HG03139 (cell line): ENCODE results near the gene COLEC12.

Experiments used
- ATAC-seq: cut with Tn5 transposase; IDR thresholded peaks from one replicate; pipeline ENCODE4 v1.9.1; 2021; ENCODE audit not compliant: unreplicated experiment

COLEC12 gene

DNA sequence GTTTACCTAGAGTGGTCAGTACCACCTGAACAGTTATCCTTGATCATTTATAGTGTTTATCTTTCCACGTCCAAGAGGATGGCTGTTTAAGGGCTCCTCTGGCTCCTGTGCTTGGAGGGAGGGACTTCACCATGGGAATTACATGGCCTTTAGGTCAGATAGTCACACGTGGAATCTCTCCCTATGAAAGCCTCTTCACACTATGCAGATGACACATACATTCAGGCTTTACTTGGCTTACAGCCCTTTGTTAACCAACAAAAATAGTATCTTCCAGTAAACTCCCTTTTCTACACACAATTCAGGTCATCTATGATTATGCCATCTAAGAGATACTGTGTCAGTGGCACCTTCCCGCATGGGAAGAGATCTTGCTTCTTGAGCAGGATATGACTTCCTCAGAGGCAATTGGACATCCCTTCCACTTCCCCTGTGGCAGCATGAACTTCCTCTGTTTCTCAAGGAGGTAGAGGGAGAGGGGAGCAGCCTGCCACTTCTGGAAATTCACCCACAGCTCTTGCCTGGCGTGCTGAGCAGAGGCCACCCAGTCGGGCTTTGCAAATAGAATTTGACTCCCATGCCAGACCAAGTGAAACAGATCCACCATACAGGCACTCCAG, 53.5 kb downstream of the COLEC12 start:
- ATAC-seq: no peak

DNA sequence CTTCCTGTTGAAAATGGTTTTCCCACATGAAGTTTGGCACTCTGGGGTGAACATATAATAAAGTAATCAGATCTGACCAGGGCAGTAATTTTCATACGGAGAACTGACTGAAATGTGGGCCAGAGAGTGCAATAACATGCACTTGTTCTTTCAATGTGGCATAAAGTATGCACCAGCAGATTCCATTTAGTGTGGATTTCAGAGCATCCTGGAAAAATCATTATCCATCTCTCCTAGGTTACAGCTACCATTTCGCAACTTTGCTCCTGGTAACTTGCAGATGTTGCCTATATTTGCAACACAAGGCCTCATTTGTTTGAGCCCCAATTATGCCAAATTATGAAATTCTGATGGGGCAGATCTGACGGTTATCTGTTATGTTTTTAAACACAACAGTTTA, 55.4 kb downstream of the COLEC12 start:
- no peak for ATAC-seq

DNA sequence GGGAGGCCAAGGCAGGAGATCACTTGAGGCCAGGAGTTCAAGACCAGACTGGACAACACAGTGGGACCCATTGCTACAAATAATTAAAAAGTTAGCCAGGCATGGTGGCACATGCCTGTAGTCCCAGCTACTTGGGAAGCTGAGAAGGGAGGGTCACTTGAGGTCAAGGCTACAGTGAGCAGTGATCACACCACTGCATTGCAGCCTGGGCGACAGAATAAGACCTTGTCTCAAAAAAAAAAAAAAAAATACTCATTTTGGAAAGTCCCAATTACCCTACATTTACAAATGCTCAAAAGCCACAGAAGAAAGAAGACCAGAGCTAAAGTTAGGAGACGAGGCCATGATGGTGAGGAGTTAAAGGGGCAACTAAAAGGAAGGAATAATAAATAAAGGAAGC, 61.9 kb downstream of the COLEC12 start:
- ATAC-seq: no peak

DNA sequence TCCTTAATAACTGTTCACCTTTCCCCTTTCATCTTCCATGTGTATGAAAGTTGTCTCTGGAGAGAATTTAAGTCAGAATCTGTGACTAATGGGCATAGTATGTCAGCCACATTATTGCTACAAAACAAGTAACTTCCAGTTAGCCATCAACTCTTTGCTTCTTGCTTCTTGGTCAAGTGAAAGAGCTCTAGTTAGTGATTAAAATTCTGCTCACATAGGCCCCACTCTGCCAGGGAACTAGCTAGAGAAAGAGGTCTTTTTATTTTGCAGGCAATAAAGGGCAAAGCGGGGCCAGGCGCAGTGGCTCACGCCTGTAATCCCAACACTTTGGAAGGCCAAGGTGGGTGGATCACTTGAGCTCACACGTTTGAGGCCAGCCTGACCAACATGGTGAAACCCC, 64.6 kb downstream of the COLEC12 start:
- no peak for ATAC-seq

DNA sequence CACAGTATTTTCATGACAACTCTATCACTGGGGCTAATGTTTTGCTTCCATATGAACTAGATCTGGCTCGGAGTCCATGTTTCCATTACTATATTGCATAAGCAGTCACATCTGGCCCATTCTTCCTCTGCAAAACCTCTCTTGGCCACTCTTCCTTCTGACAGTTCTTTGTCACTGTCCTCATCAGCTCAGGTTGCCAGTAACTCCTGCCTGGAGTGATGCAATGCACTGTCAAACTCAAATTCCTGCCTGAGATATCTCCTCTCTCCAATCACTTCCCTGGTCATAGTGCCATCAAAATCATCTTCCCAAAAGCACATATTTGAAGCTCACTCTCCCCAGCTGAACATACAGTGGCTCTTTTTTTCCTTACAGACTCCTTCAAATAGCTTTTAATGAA, 66.1 kb downstream of the COLEC12 start:
- no peak for ATAC-seq

DNA sequence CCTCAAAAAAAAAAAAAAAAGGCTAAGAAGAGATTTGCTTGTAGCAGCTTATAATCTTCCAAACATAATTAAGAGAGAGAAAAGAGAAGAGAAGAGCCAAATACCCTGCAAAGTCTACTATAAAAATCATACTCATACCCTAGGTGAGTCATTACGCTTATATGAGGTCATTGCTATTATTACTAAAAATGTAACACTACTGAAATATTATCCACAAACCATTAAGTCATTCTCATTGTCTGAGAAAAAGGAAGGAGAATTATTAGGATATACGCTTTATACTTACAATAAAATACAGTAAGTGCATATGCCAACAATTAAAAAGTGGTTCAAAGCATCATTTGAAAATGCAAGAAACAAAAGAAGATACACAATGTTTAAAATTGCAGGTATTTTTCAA, 66.5 kb downstream of the COLEC12 start:
- ATAC-seq: no peak

DNA sequence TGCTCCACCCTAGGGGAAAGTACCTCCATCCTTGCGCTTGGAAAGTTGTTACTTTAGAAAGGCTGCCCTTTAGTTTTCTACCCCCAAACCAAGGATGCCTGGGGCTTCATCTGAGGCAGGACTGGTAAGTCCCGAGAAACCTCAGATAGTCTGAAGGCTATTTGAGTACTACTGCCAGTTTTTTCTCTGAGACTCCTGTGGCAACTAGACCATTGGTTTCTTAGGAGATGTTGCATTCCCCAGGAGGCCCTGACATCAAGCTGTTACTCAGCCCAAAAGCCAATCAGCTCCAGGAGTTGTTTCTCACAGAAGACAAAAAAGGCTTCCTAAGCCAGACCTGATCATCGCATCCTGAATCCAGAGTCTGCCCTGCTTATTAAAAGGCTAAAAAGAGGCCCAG, 67.2 kb downstream of the COLEC12 start:
- ATAC-seq: no peak

DNA sequence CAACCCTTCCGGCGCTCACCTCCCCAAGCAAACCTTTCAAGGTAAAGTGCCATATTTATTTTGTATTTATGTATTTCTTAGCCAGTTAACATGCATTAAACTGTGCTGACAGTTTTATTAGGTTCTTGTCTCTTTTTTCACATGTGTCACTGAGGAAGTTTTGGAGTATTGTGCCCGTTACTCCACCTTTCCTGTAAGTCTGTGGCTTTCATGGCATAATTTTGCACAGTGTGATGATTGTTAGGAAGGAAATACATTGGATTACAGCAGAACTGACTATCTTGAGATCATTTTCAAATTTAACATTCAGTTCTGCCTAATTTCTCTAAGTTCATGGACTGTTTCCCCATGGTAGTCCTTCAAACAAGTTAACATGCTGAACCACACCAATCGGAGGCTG, 67.7 kb downstream of the COLEC12 start:
- ATAC-seq: no peak

DNA sequence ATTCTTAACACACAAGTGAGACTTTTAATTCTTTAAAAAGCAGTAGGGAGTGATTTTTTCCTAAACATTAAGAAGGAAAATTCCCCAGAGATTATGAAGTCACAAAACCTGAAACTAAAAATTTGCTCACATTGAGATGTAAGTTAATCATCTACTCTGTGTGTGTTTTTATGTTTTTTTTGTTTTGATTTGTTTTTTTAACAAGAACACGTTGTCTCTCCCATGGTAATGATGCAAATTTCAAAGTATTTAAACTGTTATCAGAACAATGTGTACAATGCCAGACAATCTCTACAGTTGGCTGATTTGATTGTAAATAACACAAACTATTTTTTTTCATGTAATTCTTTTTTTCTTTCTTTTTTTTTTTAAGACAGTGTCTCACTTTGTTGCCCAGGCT, 71.5 kb downstream of the COLEC12 start:
- no peak for ATAC-seq

DNA sequence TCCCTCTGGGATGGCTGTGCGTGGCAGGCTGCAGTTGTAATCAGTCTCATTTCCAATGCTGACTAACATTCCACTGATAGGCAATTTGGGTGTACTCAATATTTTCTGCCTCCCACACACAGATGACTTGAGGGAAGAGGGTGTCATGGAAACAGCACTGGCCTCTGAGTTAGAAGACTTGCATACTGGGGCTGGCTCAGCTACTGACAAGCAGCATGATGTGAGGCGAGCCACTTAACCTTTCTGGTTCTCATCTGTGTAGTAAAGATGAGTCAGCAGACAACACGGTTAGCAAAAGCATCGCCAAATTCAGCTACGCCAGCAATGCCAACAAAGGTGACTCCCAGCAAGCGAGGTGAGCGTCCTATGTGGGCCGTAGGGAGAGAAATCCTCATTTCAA, 73.5 kb downstream of the COLEC12 start:
- no peak for ATAC-seq

DNA sequence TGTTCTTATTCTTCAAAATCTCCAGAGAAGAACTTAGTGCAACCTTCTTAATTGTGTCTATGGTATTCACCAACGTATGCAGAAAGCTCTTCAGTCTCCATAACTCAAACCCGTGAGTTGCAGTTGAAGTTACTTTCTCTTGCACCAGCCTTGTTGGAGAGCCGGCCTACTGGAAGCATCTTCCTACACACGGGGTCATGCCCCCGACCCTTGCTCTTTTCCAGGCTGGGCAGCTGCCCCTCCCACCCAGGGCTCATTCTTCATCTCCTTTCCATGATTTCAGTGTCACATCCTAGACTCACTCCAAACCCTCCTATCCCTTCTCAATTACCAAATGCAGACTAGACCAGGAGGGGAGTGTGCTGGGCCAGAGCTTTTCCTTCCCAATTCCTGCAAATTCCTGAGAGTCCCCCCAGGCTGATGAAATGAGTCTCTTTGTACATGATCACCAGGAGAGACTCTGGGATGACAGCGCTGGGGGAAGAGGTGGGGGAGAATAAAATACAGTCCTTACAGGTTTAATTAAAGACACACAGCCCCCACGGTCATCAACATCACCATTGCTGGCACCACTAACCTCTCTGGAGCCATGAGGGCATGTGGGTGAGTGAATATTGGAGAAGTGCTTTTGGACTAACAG, 75.3 kb downstream of the COLEC12 start:
- no peak for ATAC-seq

DNA sequence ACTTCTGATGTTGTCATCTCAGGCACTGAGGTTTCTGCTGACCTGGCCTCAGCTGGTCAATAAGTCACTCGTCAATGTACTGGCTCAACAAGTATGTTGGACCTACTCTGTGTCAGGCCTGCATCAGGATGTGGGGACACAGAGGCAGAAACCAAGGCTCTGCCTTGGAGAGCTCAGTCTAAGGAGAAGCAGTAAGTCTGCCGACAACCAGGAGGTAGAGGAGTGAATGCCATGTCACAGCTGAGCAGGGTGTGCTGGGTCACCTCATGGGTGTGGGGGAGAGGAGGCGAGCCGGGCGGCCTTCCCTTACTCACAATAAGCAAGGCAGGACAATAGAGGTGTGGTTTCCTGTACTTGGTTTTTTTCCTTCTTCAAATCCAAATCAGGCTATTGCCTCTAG, 75.8 kb downstream of the COLEC12 start:
- no peak for ATAC-seq

DNA sequence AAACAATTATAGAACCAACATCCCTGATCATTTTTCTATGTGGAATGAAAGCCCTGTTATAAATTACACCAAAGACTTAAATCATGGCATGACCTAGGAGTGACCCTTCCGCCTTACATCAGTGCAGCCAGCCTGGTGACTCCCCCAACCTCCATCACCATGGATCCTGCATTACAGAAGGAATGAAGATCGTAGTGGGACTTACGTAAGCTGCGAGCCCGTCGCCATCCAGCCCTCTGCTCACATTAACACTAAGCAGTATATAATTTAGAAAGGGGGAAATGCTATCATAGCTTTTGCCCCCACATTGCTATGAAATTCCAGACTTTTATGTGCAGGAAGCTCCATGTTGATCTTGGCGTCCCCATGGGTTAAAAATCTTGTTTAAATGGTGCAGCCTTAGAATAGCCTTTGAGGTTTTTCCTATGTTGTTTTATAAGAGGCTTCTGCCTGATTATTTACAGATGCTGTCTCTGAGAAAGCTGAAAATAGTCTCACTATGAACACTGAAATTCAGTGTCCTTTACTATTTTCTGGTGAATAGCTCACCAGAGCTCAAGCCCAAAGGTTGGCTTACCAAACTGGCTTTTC, 76.3 kb downstream of the COLEC12 start:
- ATAC-seq: no peak

DNA sequence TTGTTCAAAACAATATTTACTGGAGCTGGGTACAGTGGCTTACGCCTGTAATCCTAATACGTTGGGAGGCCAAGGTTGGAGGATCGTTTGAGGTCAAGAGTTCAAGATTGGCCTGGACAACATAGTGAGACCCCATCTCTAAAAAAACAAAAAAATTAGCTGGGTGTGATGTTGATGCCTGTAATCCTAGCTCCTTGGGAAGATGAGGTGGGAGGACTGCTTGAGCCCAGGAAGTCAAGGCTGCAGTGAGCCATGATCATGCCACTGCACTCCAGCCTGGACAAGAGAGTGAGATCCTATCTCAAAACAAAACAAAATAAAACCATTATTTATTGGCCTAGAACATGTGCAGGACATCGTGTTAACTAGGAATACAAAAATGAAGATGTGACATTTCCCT, 77.5 kb downstream of the COLEC12 start:
- ATAC-seq: no peak

DNA sequence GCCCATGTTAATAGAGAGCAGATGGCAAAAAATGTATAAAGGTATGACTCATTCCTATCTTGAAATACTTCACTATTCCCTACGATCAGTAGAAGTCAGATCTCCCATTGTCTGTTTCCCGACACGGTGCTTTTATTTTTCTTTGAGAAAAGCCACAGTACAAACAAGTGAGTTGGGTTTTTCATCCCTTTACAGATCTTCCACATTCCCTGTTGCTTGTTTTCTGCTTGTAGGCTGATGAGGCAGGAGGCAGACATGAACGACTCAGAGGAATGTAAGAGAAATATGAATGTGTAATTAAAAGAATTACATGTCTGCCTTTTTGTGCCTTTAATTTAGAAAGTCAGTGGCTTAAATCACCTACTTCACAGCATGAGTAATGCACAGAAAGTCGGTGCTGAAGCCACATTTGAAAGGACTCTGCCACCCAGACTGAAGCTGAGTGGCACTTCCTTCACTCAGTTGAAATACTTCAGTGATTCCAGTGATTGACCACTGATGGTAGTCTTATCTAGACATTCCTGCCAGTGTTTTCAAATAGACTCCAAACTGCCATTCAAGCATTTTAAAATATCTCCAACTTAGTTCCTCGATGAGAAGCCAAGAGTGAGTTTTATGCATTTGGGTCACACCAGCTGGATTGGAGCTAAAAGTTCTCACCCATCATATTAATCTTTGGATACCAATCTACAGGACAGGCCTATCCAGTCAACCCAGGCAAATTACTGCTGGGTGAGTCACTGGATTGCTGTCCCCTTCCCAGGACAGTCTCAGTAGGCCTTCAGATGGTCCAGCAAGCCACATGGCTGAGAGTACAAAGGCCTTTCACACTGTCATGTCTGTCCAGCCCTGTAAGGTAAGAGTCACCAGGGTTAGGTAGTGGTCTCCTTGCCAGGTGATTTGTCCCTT, 79.0 kb downstream of the COLEC12 start:
- ATAC-seq: no peak

DNA sequence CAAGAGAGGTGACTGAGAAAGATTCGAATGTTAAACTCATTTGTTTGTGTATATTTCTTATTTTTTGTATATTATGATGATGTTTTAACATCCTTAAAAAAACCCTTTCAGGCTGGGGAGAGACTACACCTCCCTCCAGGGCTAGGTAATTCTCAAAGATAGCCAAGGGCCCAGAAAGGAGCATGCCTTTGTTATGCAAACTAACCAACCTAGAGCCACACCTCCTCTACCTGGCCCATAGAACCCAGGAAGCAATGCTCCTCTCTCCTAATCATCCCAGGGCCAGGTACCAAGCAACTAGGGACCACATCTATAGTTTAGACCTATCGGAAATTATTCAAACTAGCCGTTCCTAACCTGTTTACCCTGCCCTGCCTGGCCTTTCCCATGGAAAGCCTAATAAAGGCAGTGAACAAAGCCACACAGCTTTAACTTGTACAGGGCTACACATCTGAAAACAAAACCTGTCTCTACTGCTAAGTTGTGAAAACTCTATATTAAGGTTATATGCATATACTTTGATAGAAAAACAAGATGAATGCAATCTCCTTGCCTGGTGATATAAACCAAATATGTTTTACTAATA, 79.7 kb downstream of the COLEC12 start:
- no peak for ATAC-seq

DNA sequence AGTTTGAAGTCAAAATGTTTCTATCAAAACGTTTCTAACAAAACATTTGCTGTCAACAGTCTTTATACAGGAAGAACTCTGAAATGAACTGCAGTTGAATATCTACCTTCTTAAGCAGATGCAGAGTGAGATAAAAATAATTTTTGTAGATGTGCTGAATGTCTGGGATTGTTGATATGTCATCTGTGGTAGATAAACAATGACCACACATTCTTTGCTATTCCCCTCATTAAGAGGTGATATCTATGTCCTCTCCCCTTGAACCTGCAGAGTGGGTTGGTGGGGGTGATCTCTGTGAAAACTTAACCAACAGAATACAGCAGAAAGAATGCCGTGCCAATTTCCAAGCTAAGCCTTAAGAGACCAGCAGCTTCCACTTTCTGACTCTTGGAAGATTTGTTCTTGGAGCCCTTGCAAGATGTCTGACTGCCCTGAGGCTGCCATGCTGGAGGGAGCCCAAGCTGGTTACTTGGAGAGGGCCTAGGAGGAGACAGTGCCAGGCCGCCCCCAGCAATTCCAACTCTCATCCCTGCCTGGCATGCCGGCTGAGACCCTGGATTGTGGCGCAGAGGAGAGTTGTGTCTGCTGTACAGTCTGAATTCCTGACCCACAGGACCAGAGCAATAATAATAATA, 80.8 kb downstream of the COLEC12 start:
- ATAC-seq: no peak

DNA sequence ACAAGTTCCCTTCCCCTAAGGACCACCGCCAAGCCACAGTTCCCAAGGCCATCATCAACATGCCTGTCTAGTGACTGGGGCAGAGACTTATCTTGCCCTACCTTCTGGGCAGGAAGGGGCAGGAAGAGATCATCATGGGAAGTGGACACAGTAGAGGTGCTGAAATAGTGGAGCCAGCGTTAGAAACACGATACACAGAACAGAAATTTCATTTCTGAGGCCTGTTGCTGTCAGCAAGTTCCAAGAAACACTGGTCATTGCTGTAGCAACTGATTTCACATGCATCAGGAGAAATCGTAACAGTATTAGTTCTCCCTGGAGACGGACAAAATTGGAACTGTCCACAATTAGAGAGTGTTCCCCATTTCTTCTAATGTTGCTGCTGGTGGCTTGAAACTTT, 83.0 kb downstream of the COLEC12 start:
- no peak for ATAC-seq

DNA sequence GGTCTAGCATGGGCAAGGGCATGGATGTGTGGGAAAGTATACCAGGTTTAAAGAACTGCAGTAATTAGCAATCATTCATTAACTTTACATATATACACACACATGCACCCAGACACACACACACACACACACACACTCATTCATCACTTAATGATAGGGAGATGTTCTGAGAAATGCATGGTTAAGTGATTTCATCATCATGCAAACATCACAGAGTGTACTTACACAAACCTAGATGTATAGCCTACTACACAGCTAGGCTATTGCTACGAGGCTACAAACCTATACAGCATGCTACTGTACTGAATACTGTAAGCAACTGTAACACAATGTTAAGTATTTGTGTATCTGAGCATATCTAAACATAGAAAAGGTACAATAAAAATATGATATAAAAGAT, 83.6 kb downstream of the COLEC12 start:
- no peak for ATAC-seq

DNA sequence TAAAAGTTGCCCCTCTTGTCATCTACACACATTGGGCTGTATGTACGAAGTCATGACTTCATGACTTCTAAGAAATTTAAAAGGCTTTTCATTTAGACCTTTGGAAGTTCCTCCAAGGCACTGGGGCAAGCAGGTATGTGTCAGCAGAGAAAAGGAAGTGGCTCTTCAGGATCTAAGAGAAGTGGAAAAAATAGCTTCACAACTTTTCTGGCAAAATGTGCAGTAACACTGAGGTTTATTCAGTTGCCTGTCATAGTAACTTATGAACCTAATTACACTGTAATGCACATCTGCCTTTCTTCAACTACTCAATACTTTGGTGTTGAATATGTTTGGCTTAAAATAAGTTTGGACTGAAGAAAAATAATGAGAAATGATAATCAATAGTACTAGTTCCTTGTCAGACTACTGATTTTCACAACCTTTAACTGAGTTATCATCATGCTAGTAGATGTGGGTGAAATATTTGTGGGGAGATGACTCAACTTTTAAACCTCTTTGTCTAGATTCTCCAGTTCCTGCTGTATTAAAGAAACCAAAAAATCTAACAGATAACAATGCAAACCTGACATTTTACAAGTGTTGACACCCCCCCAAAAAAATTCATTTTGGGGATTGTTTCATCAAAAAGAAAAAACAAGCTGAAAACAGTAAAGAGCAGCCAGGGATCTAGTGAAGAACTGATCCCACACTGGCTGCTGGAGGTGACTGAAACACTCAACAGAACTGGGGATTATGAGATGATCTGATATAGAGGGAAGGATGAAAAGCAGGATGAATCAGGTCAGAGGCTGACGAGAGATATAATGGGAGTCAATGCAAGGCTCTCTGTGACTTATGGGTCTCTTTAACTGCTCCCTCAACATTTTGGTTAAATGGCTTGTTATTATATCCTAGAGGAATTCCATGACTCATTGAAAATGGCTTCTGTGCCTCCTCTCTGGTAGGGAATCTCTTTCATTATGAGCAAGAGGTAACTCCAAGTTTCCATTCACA, 84.6 kb downstream of the COLEC12 start:
- ATAC-seq: no peak
